Upper lobe of right lung (tissue), 1 donor: ENCODE data around the gene RBMXL2. TPM values are rescaled to one million over a fixed set of nuclear protein-coding genes. Genes with fewer than 3 reads are reported as not detected.

Experiments
- ATAC-seq: fragments of 200-7000 bp; cut with Tn5 transposase; one replicate; pipeline ENCODE4 v1.9.1; 2020; ENCODE audit warnings: mild to moderate bottlenecking, moderate library complexity
- DNase-seq: peaks from one replicate; pipeline ENCODE4 v3.0.0-alpha.2; 2020
- H3K27ac ChIP-seq: fragments of 200-600 bp; one replicate; pipeline ENCODE4 v1.8.0; 2022
- H3K27me3 ChIP-seq: fragments of 200-600 bp; one replicate; pipeline ENCODE4 v1.8.0; 2022; ENCODE audit warnings: mild to moderate bottlenecking
- H3K36me3 ChIP-seq: fragments of 200-600 bp; one replicate; pipeline ENCODE4 v1.8.0; 2022
- H3K4me1 ChIP-seq: fragments of 200-600 bp; one replicate; pipeline ENCODE4 v1.8.0; 2022
- H3K4me3 ChIP-seq: fragments of 200-600 bp; one replicate; pipeline ENCODE4 v1.8.0; 2022; ENCODE audit warnings: mild to moderate bottlenecking
- H3K9me3 ChIP-seq: fragments of 200-600 bp; one replicate; pipeline ENCODE4 v1.8.0; 2022
- intact Hi-C: fragments of 100-400 bp; cut with DNase I; formaldehyde crosslinking; loops from one replicate; pipeline ENCODE4 v1.11.0; 2022
- total RNA-seq: library from RNA; stranded (reverse); fragmentation: NEBNext Ultra II Directional; extraction: Animal tissue kit (Norgen Biotek cat#: 25700); gene quantifications from one replicate; pipeline ENCODE4 v1.2.1, GENCODE V29; 2021
- TF ChIP-seq, protein P1 (sequence below): fragments of 200-600 bp; IDR thresholded peaks from one replicate; pipeline ENCODE4 v1.8.0; 2022; ENCODE audit warnings: antibody characterized with exemption
- donor health status: DM: no; HTN: yes; CAD: no; lungs with severe emphysema.

The RBMXL2 gene
- total RNA-seq, 1 donor from 2014 or later: not detected

DNA sequence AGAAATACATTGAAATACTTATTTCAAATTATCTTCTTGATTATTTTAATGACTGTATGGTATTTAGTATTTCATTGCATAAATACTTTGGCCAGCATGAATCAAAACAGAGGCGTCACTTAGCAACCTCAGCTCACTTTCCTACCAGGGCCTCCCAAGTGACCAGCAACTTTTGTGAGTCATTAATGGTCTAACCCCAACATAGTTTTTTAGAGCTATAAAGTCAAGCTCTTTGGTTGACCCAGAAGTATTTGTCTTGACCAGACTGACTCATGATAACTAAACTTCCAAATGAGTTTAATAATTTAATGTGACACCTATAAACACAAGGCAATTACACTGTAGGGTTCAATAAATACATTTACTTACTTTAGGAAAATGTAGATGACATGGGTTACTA lies 27.9 kb upstream of the RBMXL2 start:
- no peak for DNase-seq
- ATAC-seq: no peak
- TF ChIP-seq, protein P1, sequence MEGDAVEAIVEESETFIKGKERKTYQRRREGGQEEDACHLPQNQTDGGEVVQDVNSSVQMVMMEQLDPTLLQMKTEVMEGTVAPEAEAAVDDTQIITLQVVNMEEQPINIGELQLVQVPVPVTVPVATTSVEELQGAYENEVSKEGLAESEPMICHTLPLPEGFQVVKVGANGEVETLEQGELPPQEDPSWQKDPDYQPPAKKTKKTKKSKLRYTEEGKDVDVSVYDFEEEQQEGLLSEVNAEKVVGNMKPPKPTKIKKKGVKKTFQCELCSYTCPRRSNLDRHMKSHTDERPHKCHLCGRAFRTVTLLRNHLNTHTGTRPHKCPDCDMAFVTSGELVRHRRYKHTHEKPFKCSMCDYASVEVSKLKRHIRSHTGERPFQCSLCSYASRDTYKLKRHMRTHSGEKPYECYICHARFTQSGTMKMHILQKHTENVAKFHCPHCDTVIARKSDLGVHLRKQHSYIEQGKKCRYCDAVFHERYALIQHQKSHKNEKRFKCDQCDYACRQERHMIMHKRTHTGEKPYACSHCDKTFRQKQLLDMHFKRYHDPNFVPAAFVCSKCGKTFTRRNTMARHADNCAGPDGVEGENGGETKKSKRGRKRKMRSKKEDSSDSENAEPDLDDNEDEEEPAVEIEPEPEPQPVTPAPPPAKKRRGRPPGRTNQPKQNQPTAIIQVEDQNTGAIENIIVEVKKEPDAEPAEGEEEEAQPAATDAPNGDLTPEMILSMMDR: no peak
- Histone ChIP-seq H3K4me1 (peaks cover 7% of the 10 kb centered on the region), H3K36me3 (no peaks in the 10 kb centered on the region), H3K4me3 (no peak overlapping the region), H3K9me3 (no peaks in the 10 kb centered on the region), H3K27ac (no peak overlapping the region), H3K27me3 (no peaks in the 10 kb centered on the region)
- intact Hi-C loops: no loop called here

DNA sequence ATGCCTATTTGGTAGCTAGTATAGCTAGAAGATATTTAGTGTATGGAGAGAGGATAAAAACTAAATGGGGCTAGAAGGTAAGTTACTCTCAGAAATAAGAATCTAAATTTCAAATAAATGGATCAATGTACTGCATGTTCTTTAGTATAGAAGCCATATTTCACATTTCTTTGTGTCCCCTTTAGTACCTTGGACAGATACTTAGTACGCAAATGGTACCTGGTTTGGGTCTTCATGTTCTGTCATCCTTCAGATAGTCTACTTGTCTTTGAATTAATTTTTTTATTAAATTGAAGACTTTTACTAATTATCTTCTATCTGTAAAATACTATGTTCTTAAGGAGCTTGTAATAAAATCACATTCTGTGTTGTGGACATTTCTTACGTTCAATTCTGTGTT lies 26.3 kb upstream of the RBMXL2 start:
- intact Hi-C loops: no loop called here
- no peak overlapping the region for H3K4me3 ChIP-seq
- DNase-seq (no peak), ATAC-seq (no peak)
- no peak overlapping the region for H3K27ac ChIP-seq
- no peaks in the 10 kb centered on the region for H3K36me3 ChIP-seq
- no peaks in the 10 kb centered on the region for H3K27me3 ChIP-seq
- H3K9me3 ChIP-seq: no peaks in the 10 kb centered on the region
- H3K4me1 ChIP-seq: peaks cover 7% of the 10 kb centered on the region
- TF ChIP-seq, protein P1: no peak

DNA sequence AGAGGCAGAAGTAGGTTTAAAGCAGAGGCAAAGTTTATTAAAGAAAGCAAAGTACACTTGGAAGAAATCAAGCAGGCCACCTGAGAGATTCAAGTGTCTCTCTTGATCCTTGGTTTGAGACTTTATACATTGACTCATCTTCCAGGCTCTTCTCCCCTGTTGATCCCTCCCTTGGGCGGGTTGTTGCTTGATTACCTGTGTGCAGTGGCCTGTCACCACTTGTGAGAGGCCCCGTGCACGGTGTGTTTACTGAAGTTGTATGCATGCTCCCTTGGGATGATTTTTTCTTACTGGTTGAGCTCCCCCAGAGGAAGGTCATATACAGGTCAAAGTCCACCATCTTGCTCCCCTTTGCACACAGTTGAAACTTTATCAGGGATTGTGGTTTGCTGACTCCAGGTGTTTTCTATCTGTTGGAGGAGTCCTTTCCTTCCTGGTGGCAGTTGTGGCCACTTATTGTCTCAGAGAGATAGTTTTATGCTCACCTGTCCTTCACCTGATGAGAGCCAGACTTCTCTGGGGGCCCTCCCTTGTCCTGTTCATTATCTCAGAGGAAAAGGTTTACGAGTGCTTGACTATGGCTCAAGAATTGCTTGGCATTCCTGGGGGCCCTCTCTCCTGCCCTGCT lies 16.3 kb upstream of the RBMXL2 start:
- Histone ChIP-seq H3K27me3 (no peaks in the 10 kb centered on the region), H3K27ac (no peak overlapping the region), H3K9me3 (no peaks in the 10 kb centered on the region), H3K4me1 (no peaks in the 10 kb centered on the region), H3K4me3 (no peak overlapping the region), H3K36me3 (no peaks in the 10 kb centered on the region)
- intact Hi-C loops: no loop called here
- TF ChIP-seq, protein P1: no peak
- ATAC-seq: no peak
- no peak for DNase-seq

DNA sequence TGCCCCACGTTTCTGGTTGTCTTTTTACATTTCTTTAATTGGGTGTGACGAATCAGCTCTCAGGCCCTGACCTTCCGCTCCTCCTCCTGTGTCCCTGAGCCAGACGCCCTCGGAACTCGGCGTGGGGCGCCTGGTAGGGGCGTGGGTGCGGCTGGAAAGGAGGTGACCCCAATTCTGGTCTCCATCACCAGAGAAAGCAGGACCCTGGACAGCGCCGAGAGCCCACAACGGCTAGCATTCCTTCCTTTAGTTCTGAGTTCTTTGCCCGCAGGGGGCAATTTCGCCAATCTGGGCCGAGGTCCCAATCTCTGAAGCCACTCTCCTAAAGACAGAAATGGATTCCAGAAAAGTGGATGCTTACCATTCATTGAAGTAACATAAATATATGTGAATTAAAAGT lies 11.7 kb upstream of the RBMXL2 start:
- Histone ChIP-seq H3K4me1 (no peaks in the 10 kb centered on the region), H3K4me3 (no peak overlapping the region), H3K9me3 (no peaks in the 10 kb centered on the region), H3K36me3 (no peaks in the 10 kb centered on the region), H3K27ac (no peak overlapping the region), H3K27me3 (no peaks in the 10 kb centered on the region)
- intact Hi-C loops: no loop called here
- TF ChIP-seq, protein P1: no peak
- ATAC-seq: no peak
- DNase-seq: no peak

DNA sequence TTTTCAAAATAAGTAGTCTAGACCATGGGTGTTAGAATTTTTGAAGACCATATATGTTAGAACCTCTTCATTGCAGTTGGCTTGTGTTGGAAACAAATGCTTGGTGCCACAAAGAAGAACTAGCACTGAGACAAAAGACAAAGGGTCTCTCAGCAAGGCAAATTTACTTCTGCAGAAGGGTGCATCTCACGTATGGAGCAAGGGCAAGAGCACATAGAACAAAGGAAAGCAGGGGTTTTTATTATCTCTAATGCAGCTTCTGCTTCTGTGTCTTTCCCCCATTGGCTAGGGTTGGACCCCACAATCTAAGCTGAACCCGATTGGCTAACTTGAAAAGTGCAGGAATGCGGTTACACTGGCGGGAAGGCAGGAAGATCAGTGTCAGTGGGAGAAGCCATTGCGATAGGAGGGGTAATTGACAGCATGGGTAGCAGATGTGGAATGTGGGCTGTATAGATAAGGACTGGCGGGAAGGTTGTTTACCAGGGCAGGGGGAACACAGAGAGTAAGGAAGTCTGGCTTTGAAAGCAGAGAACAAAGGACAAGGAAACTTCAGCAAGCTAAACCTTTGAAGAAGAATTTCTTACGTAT lies 9.2 kb upstream of the RBMXL2 start:
- no peak overlapping the region for H3K27ac ChIP-seq
- ATAC-seq (no peak), DNase-seq (no peak)
- H3K4me1 ChIP-seq: no peaks in the 10 kb centered on the region
- TF ChIP-seq, protein P1: no peak
- no peaks in the 10 kb centered on the region for H3K36me3 ChIP-seq
- H3K27me3 ChIP-seq: no peaks in the 10 kb centered on the region
- no peak overlapping the region for H3K4me3 ChIP-seq
- H3K9me3 ChIP-seq: no peaks in the 10 kb centered on the region
- intact Hi-C loops: no loop called here
